HepG2 (cell line): ENCODE data around the gene CAMK1. TPM values are rescaled to one million over a fixed set of nuclear protein-coding genes. Genes with fewer than 3 reads are reported as not detected.

ENCODE experiments used
- ARNT ChIP-seq: fragments of 450-650 bp; IDR thresholded peaks from 2 replicates; pipeline ENCODE4 v1.6.1; 2017
- FOXJ3 ChIP-seq: sonication (generic); formaldehyde crosslinking; IDR thresholded peaks from 2 replicates; pipeline ENCODE4 v1.4.0; 2020; ENCODE audit warnings: missing genetic modification reagents, mild to moderate bottlenecking, borderline replicate concordance
- GATA4 ChIP-seq: sonication (generic); IDR thresholded peaks from 2 replicates; pipeline ENCODE4 v1.6.1; 2016; ENCODE audit warnings: antibody characterized with exemption, low read depth, borderline replicate concordance
- GTF2F1 ChIP-seq: fragments of 150-350 bp; IDR thresholded peaks from 2 replicates; pipeline ENCODE4 v1.6.1; 2014; ENCODE audit warnings: low read length
- HCFC1 ChIP-seq: fragments of 150-350 bp; IDR thresholded peaks from 2 replicates; pipeline ENCODE4 v1.6.1; 2014; ENCODE audit warnings: low read depth, low read length
- HOXA3 ChIP-seq: sonication (generic); formaldehyde crosslinking; IDR thresholded peaks from 2 replicates; pipeline ENCODE4 v1.5.0; 2020; ENCODE audit warnings: missing genetic modification reagents
- NR2F2 ChIP-seq: IDR thresholded peaks from 2 replicates; pipeline ENCODE4 v1.6.1; 2012; ENCODE audit warnings: low read depth, inconsistent platforms, borderline replicate concordance
- TMF1 ChIP-seq: sonication (generic); formaldehyde crosslinking; IDR thresholded peaks from 2 replicates; pipeline ENCODE4 v1.8.1; 2022; ENCODE audit warnings: low read depth, missing genetic modification reagents
- ZNF138 ChIP-seq: sonication (generic); formaldehyde crosslinking; IDR thresholded peaks from 2 replicates; pipeline ENCODE4 v1.5.0; 2020; ENCODE audit warnings: mild to moderate bottlenecking, low read depth, missing genetic modification reagents
- ZNF225 ChIP-seq: sonication (generic); formaldehyde crosslinking; IDR thresholded peaks from 2 replicates; pipeline ENCODE4 v1.4.0; 2020; ENCODE audit warnings: mild to moderate bottlenecking, missing genetic modification reagents
- ZNF549 ChIP-seq: sonication (generic); formaldehyde crosslinking; IDR thresholded peaks from 2 replicates; pipeline ENCODE4 v1.5.0; 2020; ENCODE audit warnings: missing genetic modification reagents
- ZNF556 ChIP-seq: sonication (generic); formaldehyde crosslinking; IDR thresholded peaks from 2 replicates; pipeline ENCODE4 v1.4.0; 2020; ENCODE audit warnings: mild to moderate bottlenecking, missing genetic modification reagents, borderline replicate concordance
- ZNF720 ChIP-seq: sonication (generic); formaldehyde crosslinking; IDR thresholded peaks from 2 replicates; pipeline ENCODE4 v1.4.0; 2020; ENCODE audit warnings: missing genetic modification reagents
- ZNF816 ChIP-seq: sonication (generic); formaldehyde crosslinking; IDR thresholded peaks from 2 replicates; pipeline ENCODE4 v1.8.0; 2022; ENCODE audit warnings: missing genetic modification reagents, mild to moderate bottlenecking, borderline replicate concordance
- ZSCAN12 ChIP-seq: sonication (generic); formaldehyde crosslinking; IDR thresholded peaks from 2 replicates; pipeline ENCODE4 v1.9.0; 2021; ENCODE audit warnings: mild to moderate bottlenecking, missing genetic modification reagents
- polyA plus RNA-seq, 8 experiments: library from polyadenylated mRNA; depleted of rRNA in 3 of 8; stranded (reverse) in 7 of 8; unstranded in 1 of 8; fragments of >200 nt; fragmentation: Illumina TruSeq in 4 of 8; extraction: Trizol in 4 of 8; gene quantifications; 2 replicates each; pipeline versions ENCODE4 v1.2.1 to v1.2.3, GENCODE V29; 2011 to 2016; ENCODE audit warnings: low read depth in 4 of 8, missing spikeins in 1 of 8, mixed read lengths in 1 of 8; ENCODE audit not compliant: insufficient read depth in 1 of 8
- total RNA-seq, 5 experiments: library from RNA; depleted of rRNA; stranded (reverse); fragments of >200 nt; fragmentation: Illumina TruSeq; extraction: Trizol; gene quantifications; 2 replicates each; pipeline ENCODE4 v1.2.3, GENCODE V29; 2016; ENCODE audit warnings: low read depth in 1 of 5
- TF ChIP-seq, protein P1 (sequence below): fragments of 450-650 bp; IDR thresholded peaks from 2 replicates; pipeline ENCODE4 v1.6.1; 2017; ENCODE audit warnings: mild to moderate bottlenecking
- TF ChIP-seq, protein P2 (sequence below): sonication (generic); formaldehyde crosslinking; IDR thresholded peaks from 2 replicates; pipeline ENCODE4 v1.4.0; 2020; ENCODE audit warnings: mild to moderate bottlenecking, missing genetic modification reagents
- TF ChIP-seq, protein P3 (sequence below): sonication (generic); formaldehyde crosslinking; IDR thresholded peaks from 2 replicates; pipeline ENCODE4 v1.5.0; 2020; ENCODE audit warnings: missing genetic modification reagents, mild to moderate bottlenecking, borderline replicate concordance
- TF ChIP-seq, protein P4 (sequence below): sonication (generic); formaldehyde crosslinking; IDR thresholded peaks from 2 replicates; pipeline ENCODE4 v1.5.0; 2020; ENCODE audit warnings: mild to moderate bottlenecking, missing genetic modification reagents, borderline replicate concordance
- TF ChIP-seq, protein P5 (sequence below): sonication (generic); formaldehyde crosslinking; IDR thresholded peaks from 2 replicates; pipeline ENCODE4 v1.8.0; 2022; ENCODE audit warnings: low read depth, missing genetic modification reagents
- TF ChIP-seq, protein P6 (sequence below): sonication (generic); formaldehyde crosslinking; IDR thresholded peaks from 2 replicates; pipeline ENCODE4 v1.5.0; 2020; ENCODE audit warnings: missing genetic modification reagents

Gene CAMK1
- total and polyA plus RNA-seq, 2 of the 13 experiments (the other 11 are each of a cell fraction or from before 2014, with no cell fraction given), result 26.4 to 53.3 TPM

DNA sequence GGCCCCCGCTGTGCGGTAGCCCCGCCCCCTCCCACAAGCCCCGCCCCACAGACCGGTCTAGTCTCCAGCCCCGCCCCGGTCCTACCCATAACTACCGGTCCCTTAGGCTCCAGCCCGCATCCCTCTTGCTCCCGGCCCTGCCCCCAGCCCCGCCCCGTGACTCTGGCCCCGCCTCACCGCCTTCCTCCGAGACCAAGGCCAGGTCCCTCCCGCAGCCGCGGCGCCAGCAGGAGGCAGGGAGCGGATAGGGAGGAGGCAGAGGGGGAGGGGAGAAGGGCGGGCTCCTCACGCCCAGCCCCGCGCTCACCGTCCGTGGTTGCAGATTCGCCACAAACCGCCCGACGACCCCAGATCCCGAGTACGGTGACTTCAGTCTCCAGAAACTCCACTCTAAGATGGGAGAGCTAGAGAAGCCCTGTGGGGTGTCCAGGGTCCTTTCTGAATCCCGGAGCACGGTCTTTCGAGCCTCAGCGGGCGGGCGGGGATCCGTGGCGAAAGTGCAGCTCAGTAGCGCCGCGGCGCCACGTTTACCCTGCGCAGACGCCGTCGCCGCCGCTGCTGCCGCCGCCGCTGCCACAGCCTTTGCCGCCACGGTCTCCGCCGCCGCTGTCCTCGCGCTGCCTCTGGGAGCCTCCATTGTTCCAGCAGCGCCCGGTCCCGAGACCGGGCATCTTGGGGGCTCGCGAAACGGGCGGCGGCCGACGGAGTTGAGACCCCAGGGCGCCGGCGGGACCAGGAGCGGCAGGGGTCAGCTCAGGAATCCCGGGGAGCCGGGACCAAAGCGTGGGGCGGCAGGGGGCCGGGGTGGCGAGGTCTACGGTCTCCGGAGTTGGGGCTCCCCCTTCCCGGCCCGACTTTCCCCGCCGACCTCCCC is 38.3 kb downstream of the CAMK1 start, which contains the start of gene BRPF1 (continued):
- TF ChIP-seq, protein P1, sequence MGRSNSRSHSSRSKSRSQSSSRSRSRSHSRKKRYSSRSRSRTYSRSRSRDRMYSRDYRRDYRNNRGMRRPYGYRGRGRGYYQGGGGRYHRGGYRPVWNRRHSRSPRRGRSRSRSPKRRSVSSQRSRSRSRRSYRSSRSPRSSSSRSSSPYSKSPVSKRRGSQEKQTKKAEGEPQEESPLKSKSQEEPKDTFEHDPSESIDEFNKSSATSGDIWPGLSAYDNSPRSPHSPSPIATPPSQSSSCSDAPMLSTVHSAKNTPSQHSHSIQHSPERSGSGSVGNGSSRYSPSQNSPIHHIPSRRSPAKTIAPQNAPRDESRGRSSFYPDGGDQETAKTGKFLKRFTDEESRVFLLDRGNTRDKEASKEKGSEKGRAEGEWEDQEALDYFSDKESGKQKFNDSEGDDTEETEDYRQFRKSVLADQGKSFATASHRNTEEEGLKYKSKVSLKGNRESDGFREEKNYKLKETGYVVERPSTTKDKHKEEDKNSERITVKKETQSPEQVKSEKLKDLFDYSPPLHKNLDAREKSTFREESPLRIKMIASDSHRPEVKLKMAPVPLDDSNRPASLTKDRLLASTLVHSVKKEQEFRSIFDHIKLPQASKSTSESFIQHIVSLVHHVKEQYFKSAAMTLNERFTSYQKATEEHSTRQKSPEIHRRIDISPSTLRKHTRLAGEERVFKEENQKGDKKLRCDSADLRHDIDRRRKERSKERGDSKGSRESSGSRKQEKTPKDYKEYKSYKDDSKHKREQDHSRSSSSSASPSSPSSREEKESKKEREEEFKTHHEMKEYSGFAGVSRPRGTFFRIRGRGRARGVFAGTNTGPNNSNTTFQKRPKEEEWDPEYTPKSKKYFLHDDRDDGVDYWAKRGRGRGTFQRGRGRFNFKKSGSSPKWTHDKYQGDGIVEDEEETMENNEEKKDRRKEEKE, result no peak
- TF ChIP-seq ZNF556 (CRISPR knock-in tag) (0 out of 2 replicates have a peak, but pooled peaks have one; percentile 44), ARNT (no peak), TMF1 (CRISPR knock-in tag) (no peak), ZSCAN12 (CRISPR knock-in tag) (no peak), ZNF816 (CRISPR knock-in tag) (no peak), ZNF720 (CRISPR knock-in tag) (no peak), ZNF549 (no peak), GTF2F1 (no peak), FOXJ3 (CRISPR knock-in tag) (no peak; the same call in 1 of the 2 replicates), ZNF225 (CRISPR knock-in tag) (0 out of 2 replicates have a peak, but pooled peaks have one; percentile 30), GATA4 (no peak), NR2F2 (no peak), HCFC1 (peak; percentile 11; the same call in 1 of the 2 replicates), ZNF138 (no peak), HOXA3 (CRISPR knock-in tag) (peak; percentile 86)
- TF ChIP-seq, protein P2, sequence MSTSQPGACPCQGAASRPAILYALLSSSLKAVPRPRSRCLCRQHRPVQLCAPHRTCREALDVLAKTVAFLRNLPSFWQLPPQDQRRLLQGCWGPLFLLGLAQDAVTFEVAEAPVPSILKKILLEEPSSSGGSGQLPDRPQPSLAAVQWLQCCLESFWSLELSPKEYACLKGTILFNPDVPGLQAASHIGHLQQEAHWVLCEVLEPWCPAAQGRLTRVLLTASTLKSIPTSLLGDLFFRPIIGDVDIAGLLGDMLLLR (CRISPR knock-in tag), result no peak
- TF ChIP-seq, protein P3, sequence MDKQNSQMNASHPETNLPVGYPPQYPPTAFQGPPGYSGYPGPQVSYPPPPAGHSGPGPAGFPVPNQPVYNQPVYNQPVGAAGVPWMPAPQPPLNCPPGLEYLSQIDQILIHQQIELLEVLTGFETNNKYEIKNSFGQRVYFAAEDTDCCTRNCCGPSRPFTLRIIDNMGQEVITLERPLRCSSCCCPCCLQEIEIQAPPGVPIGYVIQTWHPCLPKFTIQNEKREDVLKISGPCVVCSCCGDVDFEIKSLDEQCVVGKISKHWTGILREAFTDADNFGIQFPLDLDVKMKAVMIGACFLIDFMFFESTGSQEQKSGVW, result no peak
- TF ChIP-seq, protein P4, sequence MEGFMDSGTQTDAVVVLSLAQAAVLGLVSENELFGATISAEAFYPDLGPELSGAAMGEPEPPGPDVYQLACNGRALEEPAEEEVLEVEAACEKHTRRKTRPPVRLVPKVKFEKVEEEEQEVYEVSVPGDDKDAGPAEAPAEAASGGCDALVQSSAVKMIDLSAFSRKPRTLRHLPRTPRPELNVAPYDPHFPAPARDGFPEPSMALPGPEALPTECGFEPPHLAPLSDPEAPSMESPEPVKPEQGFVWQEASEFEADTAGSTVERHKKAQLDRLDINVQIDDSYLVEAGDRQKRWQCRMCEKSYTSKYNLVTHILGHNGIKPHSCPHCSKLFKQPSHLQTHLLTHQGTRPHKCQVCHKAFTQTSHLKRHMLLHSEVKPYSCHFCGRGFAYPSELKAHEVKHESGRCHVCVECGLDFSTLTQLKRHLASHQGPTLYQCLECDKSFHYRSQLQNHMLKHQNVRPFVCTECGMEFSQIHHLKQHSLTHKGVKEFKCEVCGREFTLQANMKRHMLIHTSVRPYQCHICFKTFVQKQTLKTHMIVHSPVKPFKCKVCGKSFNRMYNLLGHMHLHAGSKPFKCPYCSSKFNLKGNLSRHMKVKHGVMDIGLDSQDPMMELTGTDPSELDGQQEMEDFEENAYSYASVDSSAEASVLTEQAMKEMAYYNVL, result peak; percentile 42; the same call in 1 of the 2 replicates
- TF ChIP-seq, protein P5, sequence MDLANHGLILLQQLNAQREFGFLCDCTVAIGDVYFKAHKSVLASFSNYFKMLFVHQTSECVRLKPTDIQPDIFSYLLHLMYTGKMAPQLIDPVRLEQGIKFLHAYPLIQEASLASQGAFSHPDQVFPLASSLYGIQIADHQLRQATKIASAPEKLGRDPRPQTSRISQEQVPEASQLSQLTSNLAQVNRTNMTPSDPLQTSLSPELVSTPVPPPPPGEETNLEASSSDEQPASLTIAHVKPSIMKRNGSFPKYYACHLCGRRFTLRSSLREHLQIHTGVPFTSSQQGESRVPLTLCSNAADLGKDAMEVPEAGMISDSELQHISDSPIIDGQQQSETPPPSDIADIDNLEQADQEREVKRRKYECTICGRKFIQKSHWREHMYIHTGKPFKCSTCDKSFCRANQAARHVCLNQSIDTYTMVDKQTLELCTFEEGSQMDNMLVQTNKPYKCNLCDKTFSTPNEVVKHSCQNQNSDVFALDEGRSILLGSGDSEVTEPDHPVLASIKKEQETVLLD (CRISPR knock-in tag), result peak; percentile 81
- TF ChIP-seq, protein P6, sequence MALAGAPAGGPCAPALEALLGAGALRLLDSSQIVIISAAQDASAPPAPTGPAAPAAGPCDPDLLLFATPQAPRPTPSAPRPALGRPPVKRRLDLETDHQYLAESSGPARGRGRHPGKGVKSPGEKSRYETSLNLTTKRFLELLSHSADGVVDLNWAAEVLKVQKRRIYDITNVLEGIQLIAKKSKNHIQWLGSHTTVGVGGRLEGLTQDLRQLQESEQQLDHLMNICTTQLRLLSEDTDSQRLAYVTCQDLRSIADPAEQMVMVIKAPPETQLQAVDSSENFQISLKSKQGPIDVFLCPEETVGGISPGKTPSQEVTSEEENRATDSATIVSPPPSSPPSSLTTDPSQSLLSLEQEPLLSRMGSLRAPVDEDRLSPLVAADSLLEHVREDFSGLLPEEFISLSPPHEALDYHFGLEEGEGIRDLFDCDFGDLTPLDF (CRISPR knock-in tag), result peak; percentile 64; the same call in 1 of the 2 replicates
